Testis (tissue), 2 donors: ENCODE results near the gene ABHD13.

Experiments
- POLR2A ChIP-seq: fragments of 450-650 bp; IDR thresholded peaks from one replicate; pipeline ENCODE4 v1.6.1; 2017; ENCODE audit warnings: antibody characterized with exemption, mild to moderate bottlenecking, moderate library complexity
- TF ChIP-seq, protein P1 (sequence below), 3 experiments: fragments of 450-650 bp in 2 of 3; fragments of 200-600 bp in 1 of 3; sonication (generic) in 1 of 3; IDR thresholded peaks; one replicate each; pipeline ENCODE4 v1.5.1; 2016 to 2019; ENCODE audit warnings: antibody characterized with exemption in 3 of 3, mild to moderate bottlenecking in 2 of 3, moderate library complexity in 1 of 3

GRCh38 chr13:108278466-108278865 lies 60.3 kb downstream of the ABHD13 start:
- TF ChIP-seq, protein P1, sequence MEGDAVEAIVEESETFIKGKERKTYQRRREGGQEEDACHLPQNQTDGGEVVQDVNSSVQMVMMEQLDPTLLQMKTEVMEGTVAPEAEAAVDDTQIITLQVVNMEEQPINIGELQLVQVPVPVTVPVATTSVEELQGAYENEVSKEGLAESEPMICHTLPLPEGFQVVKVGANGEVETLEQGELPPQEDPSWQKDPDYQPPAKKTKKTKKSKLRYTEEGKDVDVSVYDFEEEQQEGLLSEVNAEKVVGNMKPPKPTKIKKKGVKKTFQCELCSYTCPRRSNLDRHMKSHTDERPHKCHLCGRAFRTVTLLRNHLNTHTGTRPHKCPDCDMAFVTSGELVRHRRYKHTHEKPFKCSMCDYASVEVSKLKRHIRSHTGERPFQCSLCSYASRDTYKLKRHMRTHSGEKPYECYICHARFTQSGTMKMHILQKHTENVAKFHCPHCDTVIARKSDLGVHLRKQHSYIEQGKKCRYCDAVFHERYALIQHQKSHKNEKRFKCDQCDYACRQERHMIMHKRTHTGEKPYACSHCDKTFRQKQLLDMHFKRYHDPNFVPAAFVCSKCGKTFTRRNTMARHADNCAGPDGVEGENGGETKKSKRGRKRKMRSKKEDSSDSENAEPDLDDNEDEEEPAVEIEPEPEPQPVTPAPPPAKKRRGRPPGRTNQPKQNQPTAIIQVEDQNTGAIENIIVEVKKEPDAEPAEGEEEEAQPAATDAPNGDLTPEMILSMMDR (IDR thresholded peaks at IDR 0.05) = no peak
- TF ChIP-seq POLR2A = no peak
